ENCODE measurements around the gene HMCN1.
"Not testable (repeated sequence)": the region's sequence is repeated elsewhere in the genome, so short reads cannot be mapped to it uniquely, and the experiment has no call there.

Gene HMCN1

DNA sequence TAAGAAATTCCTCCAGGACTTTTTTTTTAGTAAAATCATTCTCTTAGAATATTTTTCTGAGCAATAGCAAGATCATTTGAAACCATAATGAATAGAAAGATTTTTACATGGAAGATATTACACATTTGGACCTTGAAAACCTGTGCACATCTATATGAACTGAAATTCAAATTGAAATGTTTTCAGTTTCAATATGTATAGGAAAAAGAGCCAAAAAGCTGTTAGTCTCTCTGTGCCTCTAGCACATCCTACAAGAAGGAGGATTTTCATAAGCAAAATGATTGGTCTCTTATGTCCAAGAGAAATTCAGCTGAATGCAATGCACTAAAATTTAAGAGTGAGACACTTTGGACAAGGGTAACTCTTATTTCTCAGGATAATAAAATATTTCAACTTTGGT lies 8.2 kb downstream of the HMCN1 start:
- DNase-seq = no peak

DNA sequence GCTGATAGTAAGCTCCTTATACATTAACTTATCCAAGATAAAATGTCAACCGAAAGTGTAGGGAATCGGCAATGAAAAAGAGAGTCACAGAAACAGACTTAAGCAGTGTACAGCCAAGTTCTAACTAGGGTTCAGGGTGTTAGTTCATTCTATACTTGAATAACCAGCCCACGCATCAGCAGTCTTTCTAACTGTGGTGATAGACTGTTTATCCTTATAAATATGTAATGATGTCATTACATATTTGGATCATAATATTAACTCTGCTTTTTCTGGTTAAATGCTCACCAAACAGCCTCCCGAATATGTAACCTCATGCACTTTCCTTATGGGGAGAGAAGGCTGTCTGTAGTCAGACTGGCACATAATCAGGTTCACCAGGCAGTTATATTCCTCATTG lies 11.0 kb downstream of the HMCN1 start:
- DNase-seq = no peak

DNA sequence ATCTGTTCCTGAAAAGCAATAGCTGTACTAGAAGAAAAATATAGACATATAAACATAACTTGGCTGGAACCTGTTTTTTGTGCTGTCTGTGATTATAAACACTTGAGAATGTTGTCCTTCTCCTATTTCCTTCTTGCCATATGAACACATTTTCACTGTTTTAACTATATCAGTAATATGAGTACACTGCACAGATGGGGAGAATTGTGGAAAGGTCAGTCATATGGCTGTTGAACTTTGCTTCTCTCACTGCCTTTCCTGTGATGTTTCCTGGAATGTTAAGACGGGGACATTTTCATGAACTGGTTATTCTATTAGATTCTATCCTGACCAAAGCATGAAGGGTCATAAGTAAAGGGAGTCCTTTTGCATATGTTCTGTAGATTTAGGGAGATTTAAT lies 24.9 kb downstream of the HMCN1 start:
- no peak for DNase-seq

DNA sequence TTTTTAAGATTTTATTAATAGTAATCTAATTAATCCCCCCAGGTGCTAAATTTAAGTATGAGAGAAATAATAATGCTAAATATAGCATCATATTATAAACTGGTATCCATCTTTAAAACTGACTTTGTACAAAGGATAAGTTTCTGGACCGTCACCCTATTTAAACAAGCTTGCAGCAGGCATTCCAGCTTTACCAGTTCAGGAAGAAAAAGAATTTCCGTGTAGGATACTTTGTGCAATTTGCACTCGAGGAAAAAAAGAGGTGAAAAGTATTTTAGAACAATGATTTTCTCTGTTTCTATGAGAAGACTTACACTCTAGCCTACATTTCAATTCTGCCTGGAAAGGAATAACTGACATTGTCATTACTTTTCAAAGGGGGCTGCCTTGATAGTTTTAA lies 27.6 kb downstream of the HMCN1 start:
- DNase-seq = no peak

DNA sequence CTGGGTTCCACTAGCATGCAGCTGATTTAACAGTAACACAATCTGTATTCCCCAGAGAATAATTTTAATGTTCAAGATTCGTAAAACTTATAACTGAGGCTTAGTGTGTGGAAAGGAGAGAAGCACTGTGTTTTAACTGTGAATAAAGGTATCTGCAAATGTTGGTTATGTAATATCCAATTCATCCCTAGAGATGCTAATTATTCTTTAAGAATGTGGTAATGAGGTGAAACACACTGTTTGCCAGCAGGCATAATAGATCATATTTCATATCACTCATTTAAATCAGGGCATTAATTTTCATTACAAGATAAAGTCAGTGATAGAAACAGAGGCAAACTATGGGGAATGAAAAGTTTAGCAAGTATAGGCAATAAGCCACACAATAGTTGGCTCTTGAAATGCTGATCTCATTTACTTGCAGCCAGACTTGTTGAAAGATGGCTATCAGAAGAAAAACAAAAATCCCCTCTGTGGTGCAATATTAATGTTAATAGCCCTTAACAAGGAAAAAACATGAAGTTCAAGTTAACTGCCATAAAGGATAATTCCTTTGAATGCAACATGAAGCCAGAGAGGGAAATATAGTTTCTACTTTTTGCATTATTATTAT lies 33.4 kb downstream of the HMCN1 start:
- no peak for DNase-seq

DNA sequence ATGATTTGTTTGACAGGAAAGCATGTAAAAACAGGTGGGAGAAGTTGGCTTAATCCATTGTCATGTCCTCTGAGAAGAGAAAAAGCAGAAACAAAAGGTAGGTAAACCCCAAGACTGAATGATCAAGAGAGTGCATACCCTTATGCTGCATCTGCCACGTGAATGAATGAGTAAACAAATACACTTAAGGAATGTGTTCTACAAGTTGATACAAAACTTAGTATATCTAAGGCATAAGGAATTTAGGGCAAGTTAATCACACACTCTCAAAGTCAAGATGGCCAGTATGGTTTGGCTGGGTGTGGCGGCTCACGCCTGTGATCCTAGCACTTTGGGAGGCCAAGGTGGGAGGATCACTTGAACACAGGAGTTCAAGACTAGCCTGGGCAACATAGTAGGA lies 34.2 kb downstream of the HMCN1 start:
- DNase-seq = no peak

DNA sequence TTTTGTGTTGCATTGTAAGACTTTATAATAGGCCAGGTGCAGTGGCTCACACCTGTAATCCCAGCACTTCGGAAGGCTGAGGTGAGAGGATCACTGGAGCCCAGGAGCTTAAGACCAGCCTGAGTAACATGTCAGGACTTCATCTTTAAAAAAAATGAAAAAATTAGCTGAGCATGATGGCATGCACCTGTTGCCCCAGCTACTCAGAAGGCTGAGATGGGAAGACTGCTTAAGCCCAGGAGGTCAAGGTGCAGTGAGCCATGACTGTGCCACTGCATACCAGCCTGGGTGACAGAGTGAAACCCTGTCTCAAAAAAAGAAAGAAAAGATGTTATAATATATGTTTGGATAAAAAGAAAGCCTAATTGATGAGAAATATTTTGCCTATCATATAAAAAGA lies 34.9 kb downstream of the HMCN1 start:
- DNase-seq = no peak

DNA sequence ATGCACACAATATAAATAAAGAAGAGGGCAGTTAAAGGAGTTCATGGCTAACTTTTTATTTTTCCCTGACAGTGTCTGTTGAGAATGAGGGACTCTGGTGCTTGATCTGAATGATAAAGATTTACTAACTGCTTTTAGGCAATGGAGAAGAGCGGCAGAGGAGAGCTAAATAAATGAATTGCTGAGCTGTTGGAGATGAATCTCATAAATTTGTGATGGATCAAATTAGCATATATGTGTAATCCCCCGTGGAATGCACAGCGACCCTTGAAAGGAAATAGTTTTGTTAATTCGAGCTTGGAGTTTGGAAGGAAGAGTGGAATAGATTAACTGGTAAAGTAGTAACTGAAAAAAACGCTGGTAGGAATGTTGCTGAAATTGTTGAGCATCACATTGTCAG lies 40.2 kb downstream of the HMCN1 start:
- no peak for DNase-seq

DNA sequence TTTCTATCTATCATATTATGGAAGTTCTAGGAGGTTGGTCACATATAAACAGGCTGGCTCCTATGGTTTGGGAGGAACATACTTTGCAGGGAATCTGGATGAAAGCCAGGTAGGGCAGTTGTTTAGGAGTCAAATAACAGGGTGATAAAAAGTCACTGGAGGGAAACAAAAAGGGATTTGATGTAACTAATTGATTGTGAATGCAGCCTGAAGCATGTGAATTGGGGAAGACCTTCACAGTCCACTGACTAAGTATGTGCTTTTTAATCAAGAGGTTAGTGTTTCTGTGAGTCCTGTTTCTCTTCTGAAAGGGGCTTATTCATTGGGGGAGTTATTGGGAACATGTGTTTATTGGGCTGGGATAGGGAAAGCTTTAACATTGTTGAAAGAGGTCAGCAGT lies 41.3 kb downstream of the HMCN1 start:
- no peak for DNase-seq

DNA sequence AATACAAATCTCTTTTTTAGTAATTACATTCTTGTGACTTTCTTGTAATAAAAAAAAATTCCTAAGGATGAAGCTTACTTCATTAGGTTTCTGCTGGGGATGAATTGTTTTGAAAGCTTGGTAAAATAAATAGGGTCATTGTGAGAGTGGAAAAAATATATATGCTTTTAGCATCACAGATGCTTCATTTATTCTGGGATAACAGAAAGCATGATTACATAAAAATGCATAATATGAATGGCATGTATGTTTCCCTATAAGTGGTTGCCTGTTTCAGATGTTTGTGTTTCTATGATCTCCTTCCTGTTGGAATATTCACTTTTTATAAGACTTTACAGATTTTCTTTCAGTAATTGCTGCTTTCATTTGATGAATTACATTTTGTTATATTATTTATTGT lies 42.3 kb downstream of the HMCN1 start:
- no peak for DNase-seq

DNA sequence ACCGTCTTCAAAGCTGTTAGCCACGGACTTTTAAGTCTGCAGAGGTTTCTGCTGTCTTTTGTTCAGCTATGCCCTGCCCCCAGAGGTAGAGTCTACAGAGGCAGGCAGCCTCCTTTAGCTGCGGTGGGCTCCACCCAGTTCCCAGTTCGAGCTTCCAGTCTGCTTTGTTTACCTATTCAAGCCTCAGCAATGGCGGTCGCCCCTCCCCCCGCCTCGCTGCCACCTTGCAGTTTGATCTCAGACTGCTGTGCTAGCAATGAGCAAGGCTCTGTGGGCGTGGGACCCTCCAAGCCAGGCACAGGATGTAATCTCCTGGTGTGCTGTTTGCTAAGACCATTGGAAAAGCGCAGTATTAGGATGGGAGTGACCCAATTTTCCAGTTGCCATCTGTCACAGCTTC lies 49.7 kb downstream of the HMCN1 start:
- not testable (repeated sequence) for DNase-seq

DNA sequence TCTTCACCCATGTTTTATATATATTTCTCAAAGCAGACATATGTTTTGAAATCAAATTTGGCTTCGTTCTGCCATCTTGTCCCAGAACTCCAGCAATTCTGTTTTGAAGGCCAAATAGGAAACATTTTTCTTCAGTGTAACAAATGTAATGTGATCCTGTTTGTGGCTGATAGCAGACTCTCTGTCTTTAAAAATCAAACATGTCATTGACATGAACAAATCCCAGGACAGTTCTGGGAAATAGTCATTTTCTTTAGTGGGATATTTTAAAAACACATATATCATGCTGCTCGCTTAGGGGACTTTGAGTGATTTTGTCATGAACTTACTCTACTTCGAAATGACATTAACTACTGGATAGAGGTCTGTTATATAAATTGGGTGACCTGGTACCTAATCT lies 51.4 kb downstream of the HMCN1 start:
- DNase-seq = no peak

DNA sequence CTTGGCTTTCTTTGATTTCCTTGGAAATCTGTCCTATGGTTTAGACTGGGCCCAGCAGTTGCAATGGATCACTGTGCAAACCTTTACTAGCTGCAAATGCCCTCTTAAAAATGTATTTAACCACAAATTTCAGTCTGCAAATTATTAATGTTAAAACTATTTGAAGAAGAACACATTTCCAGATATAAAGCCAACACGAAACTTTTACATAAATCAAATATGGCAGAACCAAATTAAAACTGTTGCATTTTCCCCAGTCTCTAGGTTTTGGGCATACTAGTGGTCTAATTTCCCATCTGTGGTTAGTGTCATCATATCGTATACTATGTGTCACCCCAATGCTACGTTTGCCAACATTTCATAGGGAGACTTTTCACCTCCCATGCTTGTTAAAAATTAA lies 52.3 kb downstream of the HMCN1 start:
- DNase-seq = no peak

DNA sequence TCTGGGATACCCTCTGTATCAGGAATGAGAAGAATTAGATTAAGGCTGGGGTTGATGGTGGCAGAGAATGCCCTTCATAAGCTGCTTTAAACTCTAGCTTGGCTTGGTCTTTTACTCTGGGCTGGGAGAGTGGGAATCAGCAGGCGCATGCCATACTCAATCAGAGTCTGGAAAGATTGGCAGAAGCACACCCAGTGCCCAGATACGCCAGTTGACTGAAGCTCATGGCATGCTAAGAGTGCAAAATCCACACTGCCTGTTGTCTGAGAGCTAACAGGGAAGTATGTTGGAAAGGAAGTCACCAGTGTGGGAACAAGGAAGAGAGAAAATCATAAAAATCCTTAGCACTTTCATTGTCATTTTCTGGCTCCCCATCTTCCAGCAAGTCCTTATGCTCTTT lies 53.0 kb downstream of the HMCN1 start:
- DNase-seq = no peak

DNA sequence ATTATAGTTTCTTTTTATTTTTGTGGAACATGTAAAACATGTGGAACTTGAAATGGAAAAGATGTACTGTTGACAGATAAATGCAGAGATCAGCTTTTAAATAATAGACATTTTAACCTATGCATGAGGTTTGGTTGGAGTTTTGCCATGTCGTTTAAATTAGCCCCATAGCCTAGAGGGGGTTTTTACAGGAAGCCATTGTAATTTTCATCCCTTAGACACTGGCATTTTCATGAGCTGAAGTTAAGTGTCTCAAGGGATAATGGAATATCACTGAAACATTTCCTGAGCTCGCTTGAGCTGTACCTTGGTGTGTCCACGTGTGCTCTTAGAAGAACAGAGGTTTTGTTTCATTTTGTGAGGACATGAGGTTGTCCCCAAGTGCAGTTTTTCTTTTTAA lies 54.2 kb downstream of the HMCN1 start:
- DNase-seq = no peak

DNA sequence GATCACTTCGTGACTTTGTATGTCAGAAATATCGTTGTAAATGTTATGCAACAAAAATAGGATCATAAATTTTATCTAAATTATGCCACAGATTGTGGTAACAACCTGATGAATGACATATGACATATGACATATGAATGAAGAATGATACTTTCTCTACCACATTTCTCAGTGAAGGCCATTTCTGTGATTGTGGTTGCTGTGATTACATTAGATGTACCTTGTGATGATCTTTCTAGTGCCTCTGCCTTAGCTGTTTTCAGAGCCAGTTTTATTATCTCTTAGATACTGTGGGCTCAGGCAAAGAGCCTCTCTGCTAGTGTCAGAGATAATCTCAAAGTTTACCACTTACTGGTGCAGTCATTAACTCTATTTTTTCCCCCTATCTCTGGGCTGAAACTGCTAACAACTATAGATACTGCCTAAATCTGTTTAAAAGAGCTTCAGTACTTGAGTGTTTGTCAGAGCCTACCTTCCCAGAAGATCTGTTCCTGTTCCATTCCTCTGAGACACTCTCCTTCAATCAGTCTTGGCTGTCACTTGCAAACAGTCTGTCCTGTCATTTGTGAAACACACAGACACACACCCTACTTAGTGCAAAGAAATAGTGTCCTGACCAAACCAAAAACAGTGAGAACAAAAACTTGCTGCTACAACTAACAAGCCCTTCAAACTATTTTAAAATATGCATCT lies 55.5 kb downstream of the HMCN1 start:
- DNase-seq = no peak

DNA sequence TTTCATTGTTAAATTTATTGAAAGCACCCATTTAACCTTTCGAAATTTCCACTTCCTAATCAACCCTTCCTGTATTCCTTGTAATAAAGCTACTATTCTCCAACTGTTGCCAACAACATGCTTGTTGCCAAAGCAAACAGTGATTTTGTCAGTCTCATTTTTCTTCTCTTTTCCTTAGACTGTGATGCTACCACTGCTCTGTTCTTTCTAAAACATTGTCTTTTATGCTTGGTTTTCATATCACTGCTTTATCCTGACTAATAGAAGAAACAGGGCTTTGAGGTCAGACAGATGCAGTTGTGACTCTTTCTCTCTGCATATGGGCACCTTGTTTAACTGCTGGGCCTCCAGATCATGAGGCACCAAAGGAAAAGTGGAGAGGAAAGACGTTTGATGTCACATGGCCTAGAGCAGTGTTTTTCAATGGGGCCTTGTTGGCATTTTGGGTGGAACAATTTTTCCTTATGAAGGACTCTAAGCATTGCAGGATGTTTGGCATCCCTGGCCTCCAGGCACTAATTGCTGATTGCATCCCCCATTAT lies 56.1 kb downstream of the HMCN1 start:
- DNase-seq = no peak

DNA sequence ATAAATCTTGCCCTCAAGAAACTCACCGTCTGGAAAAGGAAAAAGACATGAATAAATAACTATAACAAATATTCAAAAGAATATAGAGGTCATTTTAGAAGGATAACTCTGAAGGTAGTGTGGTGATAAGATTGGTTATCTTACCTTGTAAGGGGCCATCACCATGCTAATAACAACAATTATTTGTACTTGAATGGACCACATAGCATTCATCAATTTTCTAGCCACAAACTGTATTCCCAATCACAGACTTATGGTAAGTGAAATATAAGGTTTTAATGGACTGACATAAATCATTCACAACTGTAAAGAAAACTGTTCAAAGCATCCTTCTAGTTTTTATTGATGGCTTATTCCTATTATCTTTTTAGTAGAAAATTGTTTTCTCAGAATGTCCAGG lies 57.8 kb downstream of the HMCN1 start:
- DNase-seq = no peak

DNA sequence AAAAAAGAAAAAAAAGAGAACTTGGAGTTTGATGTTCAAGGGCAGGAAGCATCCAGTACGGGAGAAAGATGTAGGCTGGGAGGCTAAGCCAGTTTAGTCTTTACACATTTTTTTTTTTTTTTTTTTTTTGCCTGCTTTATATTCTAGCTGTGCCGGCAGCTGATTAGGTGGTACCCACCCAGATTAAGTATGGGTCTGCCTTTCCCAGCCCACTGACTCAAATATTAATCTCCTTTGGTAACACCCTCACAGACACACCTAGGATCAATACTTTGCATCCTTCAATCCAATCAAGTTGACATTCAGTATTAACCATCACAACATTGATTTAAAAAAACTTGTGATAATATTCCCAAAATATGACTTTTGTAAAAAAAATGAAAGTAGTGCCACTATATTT lies 60.3 kb downstream of the HMCN1 start:
- DNase-seq = not testable (repeated sequence)

DNA sequence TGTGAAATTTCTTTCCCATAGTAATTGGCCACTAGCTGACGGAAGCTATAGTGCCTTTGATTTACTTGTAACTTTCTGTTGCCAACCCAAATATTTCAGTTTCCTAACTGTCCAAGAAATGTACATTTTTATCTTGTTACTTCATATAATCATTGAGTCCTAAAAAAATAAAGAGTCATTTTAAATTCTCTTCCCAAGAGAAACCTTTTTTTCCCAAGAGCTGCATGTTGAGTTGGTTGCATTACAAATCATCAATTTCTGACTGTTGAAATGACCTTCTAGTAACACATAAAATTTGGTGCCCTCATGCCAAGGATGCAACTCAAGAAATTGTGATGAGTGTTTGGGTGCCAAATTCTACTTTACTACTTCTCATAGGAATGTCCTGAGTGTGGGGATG lies 61.0 kb downstream of the HMCN1 start:
- DNase-seq = no peak

DNA sequence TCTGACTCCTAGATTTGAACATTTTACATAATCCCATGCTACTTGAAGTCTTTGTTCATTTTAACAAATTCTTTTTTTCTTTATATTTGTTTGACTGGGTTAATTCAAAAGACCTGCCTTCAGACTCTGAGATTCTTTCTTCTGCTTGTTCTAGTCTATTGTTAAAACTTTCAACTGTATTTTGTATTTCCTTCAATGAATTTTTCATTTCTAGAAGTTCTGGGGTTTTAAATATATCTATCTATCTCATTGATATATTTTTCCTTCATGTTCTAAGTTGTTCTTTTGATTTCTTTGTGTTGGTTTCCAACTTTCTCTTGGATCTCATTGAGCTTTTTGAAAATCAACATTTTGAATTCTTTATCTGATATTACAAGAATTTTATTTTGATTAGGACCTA lies 64.3 kb downstream of the HMCN1 start:
- no peak for DNase-seq

DNA sequence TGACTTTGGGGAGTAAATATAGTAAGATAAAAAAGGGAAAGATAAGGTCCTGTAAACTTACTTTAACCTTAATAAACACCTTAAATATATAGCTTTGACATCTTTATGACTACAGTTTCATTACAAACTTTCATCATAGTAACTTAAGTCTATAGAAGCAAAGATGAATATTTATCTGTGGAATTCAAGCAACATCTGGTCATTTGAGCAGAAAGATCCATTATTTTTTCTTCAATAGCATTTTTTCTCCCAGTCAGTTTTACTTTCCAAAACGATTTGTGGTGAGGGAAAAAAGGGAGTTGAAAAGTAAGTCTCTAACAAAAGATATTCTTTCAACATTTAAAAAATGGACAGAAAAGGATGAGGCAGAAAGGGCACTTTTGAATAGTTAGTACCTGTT lies 69.0 kb downstream of the HMCN1 start:
- no peak for DNase-seq

DNA sequence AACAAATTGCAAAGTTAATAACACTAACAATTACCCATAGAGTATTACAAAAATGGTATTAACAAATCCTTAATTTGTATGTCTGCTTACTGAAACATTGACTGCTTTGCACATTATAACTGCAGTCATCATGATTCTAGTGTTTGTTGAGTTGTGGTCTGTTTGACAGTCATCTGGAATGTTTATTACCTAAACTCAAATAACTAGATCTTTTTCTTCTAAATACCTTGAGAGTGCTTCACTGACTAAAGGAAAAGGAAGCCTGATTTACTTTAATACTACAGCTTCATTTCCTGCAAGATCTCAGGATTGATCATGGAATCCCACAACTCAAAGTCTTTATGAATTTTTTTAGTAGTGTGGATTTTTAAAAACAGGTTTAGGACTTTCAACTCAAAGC lies 70.0 kb downstream of the HMCN1 start:
- no peak for DNase-seq

DNA sequence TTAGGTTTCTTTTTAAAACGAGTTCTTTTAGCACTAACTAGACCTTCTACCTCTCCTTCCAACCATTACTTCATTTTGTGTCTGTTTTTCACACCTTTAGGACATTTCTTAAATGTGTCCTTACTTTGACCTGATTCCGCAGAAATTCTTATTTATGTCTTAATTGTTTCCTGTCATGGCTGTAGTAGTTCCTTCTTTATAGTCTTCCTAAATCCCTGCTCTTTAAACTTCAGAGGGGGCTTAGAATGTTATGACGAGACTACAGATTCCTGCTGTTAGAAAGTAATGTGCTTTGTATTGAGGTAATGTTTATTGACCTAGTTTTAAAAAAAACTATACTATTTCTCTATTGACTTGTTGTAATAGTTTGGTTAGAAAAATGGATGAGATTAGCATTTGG lies 70.4 kb downstream of the HMCN1 start:
- no peak for DNase-seq

DNA sequence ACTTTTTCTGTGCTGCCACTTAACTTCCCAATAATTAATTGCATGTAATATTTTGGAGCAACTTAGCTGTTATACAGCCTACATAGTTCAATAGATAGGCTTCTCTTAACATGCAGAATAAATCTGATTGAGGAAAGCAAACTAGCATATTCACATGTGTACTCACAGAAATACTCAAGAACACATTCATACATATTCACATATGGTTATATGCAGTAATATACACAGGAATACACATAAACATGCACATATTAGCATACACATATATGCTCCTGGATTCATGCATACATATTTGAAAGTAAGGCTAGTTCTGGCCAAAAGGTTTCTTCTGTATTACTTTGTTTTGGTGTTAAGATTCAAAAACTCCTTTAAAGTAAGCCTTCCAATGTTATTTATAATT lies 73.1 kb downstream of the HMCN1 start:
- DNase-seq = no peak

Data from CD4-positive, alpha-beta T cell treated with Interleukin-10 for 1 hour (primary cell).